Measurements from ENCODE around the gene TMEM106C. TPM values are rescaled to one million over a fixed set of nuclear protein-coding genes. Genes with fewer than 3 reads are reported as not detected.

TMEM106C gene
- total RNA-seq, 1 donor from 2014 or later = 73.7 TPM

DNA sequence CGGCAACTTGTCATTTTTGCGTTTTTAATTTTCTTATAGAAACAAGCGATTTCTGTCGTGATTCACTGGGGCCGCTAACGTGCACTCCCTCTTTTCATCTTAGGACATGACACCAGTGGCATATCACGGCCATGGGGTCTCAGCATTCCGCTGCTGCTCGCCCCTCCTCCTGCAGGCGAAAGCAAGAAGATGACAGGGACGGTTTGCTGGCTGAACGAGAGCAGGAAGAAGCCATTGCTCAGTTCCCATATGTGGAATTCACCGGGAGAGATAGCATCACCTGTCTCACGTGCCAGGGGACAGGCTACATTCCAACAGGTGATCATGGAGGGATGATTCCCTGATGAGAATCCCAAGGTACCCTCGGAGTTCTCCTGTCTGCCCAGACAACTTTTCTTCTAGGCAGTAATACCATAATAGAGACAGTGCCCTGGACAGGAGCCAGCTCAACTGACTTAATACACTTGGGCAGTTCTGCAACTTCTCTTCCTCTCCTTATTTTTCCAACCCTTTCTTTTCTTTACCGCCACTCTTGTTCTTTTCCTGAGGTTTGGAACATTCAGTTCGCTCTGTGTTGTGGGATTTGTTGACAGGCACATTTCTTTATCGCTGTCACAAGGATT lies 821 bp downstream of the TMEM106C start:
- no peak for DNase-seq (ENCODE audit: low spot score in 2 of 2, unreplicated experiment in 2 of 2)

DNA sequence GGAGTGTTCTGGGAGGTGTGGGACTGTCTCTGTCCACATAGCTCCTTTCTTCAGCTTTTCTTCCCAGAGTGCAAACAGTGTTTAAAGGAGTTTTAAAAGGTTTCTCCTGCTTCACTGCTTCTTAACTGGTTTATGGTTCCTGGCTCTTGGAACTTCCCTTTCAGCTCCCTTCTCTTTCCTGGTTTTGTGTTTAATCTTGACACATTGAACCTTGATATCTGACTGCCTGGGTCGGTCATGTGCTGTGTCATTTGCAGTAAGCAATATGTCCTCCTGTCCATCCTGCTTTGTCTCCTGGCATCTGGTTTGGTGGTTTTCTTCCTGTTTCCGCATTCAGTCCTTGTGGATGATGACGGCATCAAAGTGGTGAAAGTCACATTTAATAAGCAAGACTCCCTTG lies 2.2 kb downstream of the TMEM106C start:
- Mint-ChIP-seq H3K9me3 (no peaks in the 10 kb centered on the region), H3K27me3 (ENCODE audit: low read depth) (no peaks in the 10 kb centered on the region), H3K4me3 (no peak overlapping the region), H3K27ac (no peak overlapping the region), H3K4me1 (peaks cover 27% of the 10 kb centered on the region), H3K36me3 (peaks cover 12% of the 10 kb centered on the region)
- TF ChIP-seq, protein P1, sequence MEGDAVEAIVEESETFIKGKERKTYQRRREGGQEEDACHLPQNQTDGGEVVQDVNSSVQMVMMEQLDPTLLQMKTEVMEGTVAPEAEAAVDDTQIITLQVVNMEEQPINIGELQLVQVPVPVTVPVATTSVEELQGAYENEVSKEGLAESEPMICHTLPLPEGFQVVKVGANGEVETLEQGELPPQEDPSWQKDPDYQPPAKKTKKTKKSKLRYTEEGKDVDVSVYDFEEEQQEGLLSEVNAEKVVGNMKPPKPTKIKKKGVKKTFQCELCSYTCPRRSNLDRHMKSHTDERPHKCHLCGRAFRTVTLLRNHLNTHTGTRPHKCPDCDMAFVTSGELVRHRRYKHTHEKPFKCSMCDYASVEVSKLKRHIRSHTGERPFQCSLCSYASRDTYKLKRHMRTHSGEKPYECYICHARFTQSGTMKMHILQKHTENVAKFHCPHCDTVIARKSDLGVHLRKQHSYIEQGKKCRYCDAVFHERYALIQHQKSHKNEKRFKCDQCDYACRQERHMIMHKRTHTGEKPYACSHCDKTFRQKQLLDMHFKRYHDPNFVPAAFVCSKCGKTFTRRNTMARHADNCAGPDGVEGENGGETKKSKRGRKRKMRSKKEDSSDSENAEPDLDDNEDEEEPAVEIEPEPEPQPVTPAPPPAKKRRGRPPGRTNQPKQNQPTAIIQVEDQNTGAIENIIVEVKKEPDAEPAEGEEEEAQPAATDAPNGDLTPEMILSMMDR (IDR thresholded peaks at IDR 0.05; ENCODE audit: unreplicated experiment) = no peak
- DNase-seq (ENCODE audit: low spot score in 2 of 2, unreplicated experiment in 2 of 2) = no peak

More for the DNA sequence above, 821 bp downstream of the TMEM106C start:
- H3K27me3 Mint-ChIP-seq (ENCODE audit: low read depth) = no peaks in the 10 kb centered on the region
- H3K4me1 Mint-ChIP-seq = peaks cover 31% of the 10 kb centered on the region
- H3K27ac Mint-ChIP-seq = peak overlapping the region; percentile 97
- peak overlapping the region; percentile 99 for H3K4me3 Mint-ChIP-seq
- TF ChIP-seq, protein P1 (IDR thresholded peaks at IDR 0.05; ENCODE audit: unreplicated experiment) = no peak
- peaks cover 9% of the 10 kb centered on the region for H3K9me3 Mint-ChIP-seq
- H3K36me3 Mint-ChIP-seq = peaks cover 12% of the 10 kb centered on the region

DNA sequence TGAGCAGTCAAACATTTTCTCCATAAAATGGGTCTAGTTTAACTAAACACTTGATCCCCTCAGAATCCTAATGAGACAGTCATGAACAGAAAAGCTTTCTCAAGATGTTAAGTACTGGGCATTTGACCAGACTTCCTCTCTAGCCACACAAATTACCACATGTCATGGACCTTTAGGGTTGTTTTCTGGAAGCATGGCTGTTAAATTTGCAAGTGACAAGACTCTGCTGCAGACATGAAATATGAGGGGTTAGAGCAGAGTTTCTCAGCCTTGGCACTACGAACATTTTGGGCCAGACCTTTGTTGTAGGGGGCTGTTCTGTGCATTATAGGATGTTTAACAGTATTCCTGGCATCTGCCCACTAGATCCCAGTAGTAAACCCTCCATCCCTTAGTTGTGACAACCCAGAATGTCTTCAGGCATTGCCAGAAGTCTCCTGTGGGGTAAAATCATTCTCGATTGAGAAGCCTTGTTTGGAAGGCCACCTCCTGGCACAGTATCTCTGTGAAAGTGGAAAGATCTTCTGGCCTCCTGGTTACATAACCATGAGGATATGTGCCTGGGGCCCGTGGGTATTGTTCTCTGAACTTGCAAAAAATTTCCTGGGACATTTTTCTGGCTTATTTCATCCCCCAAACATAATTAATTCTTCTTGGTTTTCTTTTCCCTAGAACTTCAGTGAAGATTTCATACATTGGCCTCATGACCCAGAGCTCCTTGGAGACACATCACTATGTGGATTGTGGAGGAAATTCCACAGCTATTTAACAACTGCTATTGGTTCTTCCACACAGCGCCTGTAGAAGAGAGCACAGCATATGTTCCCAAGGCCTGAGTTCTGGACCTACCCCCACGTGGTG lies 4.3 kb downstream of the TMEM106C start:
- DNase-seq (ENCODE audit: low spot score in 2 of 2, unreplicated experiment in 2 of 2) = no peak
- H3K4me1 Mint-ChIP-seq = peaks cover 19% of the 10 kb centered on the region
- H3K27me3 Mint-ChIP-seq (ENCODE audit: low read depth) = no peaks in the 10 kb centered on the region

DNA sequence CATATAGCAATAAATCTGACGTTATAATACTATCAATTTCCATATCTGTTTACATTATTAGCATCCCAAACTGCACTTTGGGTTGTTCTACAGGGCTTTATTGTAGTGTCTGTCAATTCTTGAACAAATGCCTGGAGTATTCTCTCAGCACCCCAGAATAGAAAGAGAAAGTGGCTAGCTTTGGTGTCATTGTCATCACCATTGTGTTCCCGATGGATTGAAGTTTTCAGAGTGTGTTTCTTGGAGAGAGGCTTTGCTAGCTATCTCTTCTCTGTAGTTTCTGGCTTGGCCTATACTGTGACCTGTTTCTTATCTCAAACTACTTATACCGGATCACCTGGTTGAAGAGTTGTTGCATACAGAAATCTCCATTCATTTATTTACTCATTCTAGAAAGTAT lies 6.4 kb downstream of the TMEM106C start:
- H3K36me3 Mint-ChIP-seq = peaks cover 16% of the 10 kb centered on the region
- TF ChIP-seq, protein P1 (IDR thresholded peaks at IDR 0.05; ENCODE audit: unreplicated experiment) = no peak
- H3K9me3 Mint-ChIP-seq = no peaks in the 10 kb centered on the region
- no peak overlapping the region for H3K27ac Mint-ChIP-seq
- no peaks in the 10 kb centered on the region for H3K4me1 Mint-ChIP-seq
- no peaks in the 10 kb centered on the region for H3K27me3 Mint-ChIP-seq (ENCODE audit: low read depth)
- no peak overlapping the region for H3K4me3 Mint-ChIP-seq
- DNase-seq (ENCODE audit: low spot score in 2 of 2, unreplicated experiment in 2 of 2) = no peak

More for the DNA sequence above, 4.3 kb downstream of the TMEM106C start:
- Mint-ChIP-seq H3K36me3 (peaks cover 16% of the 10 kb centered on the region), H3K4me3 (no peak overlapping the region), H3K27ac (no peak overlapping the region), H3K9me3 (no peaks in the 10 kb centered on the region)
- TF ChIP-seq, protein P1 (IDR thresholded peaks at IDR 0.05; ENCODE audit: unreplicated experiment) = no peak

DNA sequence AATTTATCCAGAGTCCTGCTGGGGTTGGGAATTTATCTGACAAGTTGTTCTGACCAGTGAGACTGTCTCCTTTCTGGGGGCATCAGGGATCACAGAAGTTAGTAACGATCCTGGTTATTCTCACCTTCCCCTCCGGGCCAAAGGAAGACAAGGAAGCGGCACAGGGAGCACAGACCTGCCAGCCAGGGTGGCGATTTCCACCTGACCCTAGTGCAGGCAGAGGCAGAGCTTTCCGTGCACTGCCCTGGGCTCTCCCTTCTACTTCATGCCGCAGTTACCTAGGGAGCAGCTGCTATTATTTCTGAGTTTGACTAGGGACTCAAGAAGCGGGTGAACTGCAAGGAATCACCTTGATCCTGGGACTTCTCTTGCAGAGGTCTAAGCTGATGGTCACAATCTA lies 7.4 kb downstream of the TMEM106C start:
- H3K4me1 Mint-ChIP-seq = no peaks in the 10 kb centered on the region
- H3K27me3 Mint-ChIP-seq (ENCODE audit: low read depth) = no peaks in the 10 kb centered on the region
- H3K9me3 Mint-ChIP-seq = no peaks in the 10 kb centered on the region
- TF ChIP-seq, protein P1 (IDR thresholded peaks at IDR 0.05; ENCODE audit: unreplicated experiment) = no peak
- no peak for DNase-seq (ENCODE audit: low spot score in 2 of 2, unreplicated experiment in 2 of 2)
- H3K27ac Mint-ChIP-seq = no peak overlapping the region
- peaks cover 16% of the 10 kb centered on the region for H3K36me3 Mint-ChIP-seq
- no peak overlapping the region for H3K4me3 Mint-ChIP-seq

Data from mesothelial cell of epicardium (in vitro differentiated cells).